Ectodermal cell (in vitro differentiated cells): ENCODE data around the gene ELF2.
"Not testable (repeated sequence)": the region's sequence is repeated elsewhere in the genome, so short reads cannot be mapped to it uniquely, and the experiment has no call there.

Experiments used
- H3K27ac ChIP-seq: 2 replicates; pipeline ENCODE4 v1.7.0; 2013; ENCODE audit warnings: mild to moderate bottlenecking, low read depth, low read length; ENCODE audit not compliant: insufficient read depth, poor library complexity, severe bottlenecking
- H3K27me3 ChIP-seq: 2 replicates; pipeline ENCODE4 v1.7.0; 2013; ENCODE audit warnings: mild to moderate bottlenecking, low read length; ENCODE audit not compliant: insufficient read depth, control insufficient read depth, poor library complexity, severe bottlenecking
- H3K36me3 ChIP-seq: one replicate; pipeline ENCODE4 v1.7.0; 2013; ENCODE audit warnings: low read length; ENCODE audit not compliant: control insufficient read depth, insufficient read depth
- H3K4me1 ChIP-seq: one replicate; pipeline ENCODE4 v1.7.0; 2013; ENCODE audit warnings: low read length; ENCODE audit not compliant: control insufficient read depth, insufficient read depth
- H3K4me3 ChIP-seq: 2 replicates; pipeline ENCODE4 v1.7.0; 2013; ENCODE audit warnings: low read depth, low read length, control low read depth; ENCODE audit not compliant: insufficient read depth
- H3K9me3 ChIP-seq: 2 replicates; pipeline ENCODE4 v1.7.0; 2013; ENCODE audit warnings: mild to moderate bottlenecking, low read length, moderate library complexity; ENCODE audit not compliant: control insufficient read depth
- WGBS, 2 experiments: methylation state at CpG; one replicate each; pipeline ENCODE4 v1.1.7; 2013; ENCODE audit warnings: missing lambda C conversion rate in 2 of 2; 5-methylcytosine and 5-hydroxymethylcytosine counted together

Gene ELF2

GRCh38 chr4:139014371-139015268, 162.4 kb downstream of the ELF2 start:
- Histone ChIP-seq H3K27ac (no peak overlapping the region), H3K4me1 (peaks cover 5% of the 10 kb centered on the region), H3K9me3 (no peaks in the 10 kb centered on the region), H3K4me3 (peak overlapping the region; percentile 66), H3K27me3 (peaks cover 3% of the 10 kb centered on the region), H3K36me3 (no peaks in the 10 kb centered on the region)
- WGBS, 2 experiments, result 40 to 43% methylated on average over 9 of the region's 9 CpGs

GRCh38 chr4:139011225-139011950, 165.6 kb downstream of the ELF2 start:
- peaks cover 3% of the 10 kb centered on the region for H3K27me3 ChIP-seq
- H3K9me3 ChIP-seq, result no peaks in the 10 kb centered on the region
- peaks cover 5% of the 10 kb centered on the region for H3K4me1 ChIP-seq
- no peak overlapping the region for H3K27ac ChIP-seq
- H3K36me3 ChIP-seq, result no peaks in the 10 kb centered on the region
- WGBS, 2 experiments, result 87 to 90% methylated on average over 16 of the region's 16 CpGs
- no peak overlapping the region for H3K4me3 ChIP-seq

- peaks cover 3% of the 10 kb centered on the region for H3K27me3 ChIP-seq
- no peaks in the 10 kb centered on the region for H3K9me3 ChIP-seq
- no peak overlapping the region for H3K4me3 ChIP-seq
- H3K36me3 ChIP-seq, result no peaks in the 10 kb centered on the region
- 89 to 93% methylated on average over 1 of the region's 1 CpG for WGBS, 2 experiments
- no peak overlapping the region for H3K27ac ChIP-seq
- peaks cover 1% of the 10 kb centered on the region for H3K4me1 ChIP-seq
These were observed 167.3 kb downstream of the ELF2 start for GRCh38 chr4:139009702-139010101.

GRCh38 chr4:139008278-139008677, 168.7 kb downstream of the ELF2 start:
- not testable (repeated sequence) for H3K27ac ChIP-seq, H3K4me1 ChIP-seq, H3K4me3 ChIP-seq, H3K36me3 ChIP-seq, H3K9me3 ChIP-seq, H3K27me3 ChIP-seq
- WGBS, 2 experiments, result 90 to 91% methylated on average over 7 of the region's 7 CpGs

GRCh38 chr4:139007640-139008039, 169.4 kb downstream of the ELF2 start:
- H3K9me3 ChIP-seq, result no peaks in the 10 kb centered on the region
- no peaks in the 10 kb centered on the region for H3K27me3 ChIP-seq

More at GRCh38 chr4:139007640-139008039, 169.4 kb downstream of the ELF2 start:
- Histone ChIP-seq H3K27ac (no peak overlapping the region), H3K4me3 (no peak overlapping the region), H3K4me1 (no peaks in the 10 kb centered on the region), H3K36me3 (no peaks in the 10 kb centered on the region)
- 92 to 96% methylated on average over 2 of the region's 2 CpGs for WGBS, 2 experiments
